ENCODE data around the gene RETREG1. TPM values are rescaled to one million over a fixed set of nuclear protein-coding genes. Genes with fewer than 3 reads are reported as not detected.
"Not testable (repeated sequence)": the region's sequence is repeated elsewhere in the genome, so short reads cannot be mapped to it uniquely, and the experiment has no call there.

RETREG1 gene
- total RNA-seq, 2 donors from 2014 or later, result 102 to 180 TPM

DNA sequence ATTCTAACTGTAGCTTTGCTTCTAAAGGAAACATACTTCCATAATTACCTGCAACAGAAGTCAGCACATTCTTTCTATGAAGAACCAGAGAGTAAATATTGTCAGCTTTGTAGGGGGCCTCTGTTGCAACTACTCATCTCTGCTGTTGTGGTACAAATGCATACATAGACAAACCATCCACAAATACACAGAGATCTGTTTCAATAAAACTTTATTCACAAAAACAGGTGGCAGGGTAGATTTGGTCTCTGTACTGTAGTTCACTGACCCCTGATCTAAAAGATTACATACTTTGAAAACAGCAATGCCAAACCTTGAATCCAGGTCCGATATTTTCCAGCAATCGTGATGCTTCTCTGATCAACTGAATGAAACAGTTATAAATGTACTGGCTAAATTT lies 44.9 kb upstream of the RETREG1 start:
- peaks cover 0 to 7% of the 10 kb centered on the region in 2 donors for H3K9me3 ChIP-seq

DNA sequence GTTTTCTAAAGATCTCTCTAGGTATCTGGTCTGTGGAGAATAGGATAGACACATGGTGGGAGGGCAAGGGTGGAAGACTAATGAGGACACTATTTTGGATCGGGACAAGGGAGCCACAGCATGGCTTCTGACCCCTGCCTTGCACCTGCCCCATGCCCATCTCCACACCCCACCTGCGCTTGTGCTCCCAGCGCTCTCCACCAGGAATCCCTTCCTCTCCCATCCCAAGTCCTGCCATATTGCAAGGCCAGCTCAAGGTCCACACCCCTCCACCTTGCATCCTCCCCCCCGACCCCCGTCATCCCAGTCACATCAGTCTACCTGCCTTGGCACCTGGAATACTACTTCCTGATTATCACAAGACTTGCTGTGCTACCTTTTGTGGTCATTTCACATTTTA lies 44.2 kb upstream of the RETREG1 start:
- Histone ChIP-seq H3K9me3 (peaks cover 0 to 7% of the 10 kb centered on the region in 2 donors), H3K27me3 (no peaks in the 10 kb centered on the region)
- DNase-seq (ENCODE audit: low spot score), result no peak

More for the DNA sequence above, 44.9 kb upstream of the RETREG1 start:
- no peak overlapping the region for H3K4me3 ChIP-seq
- H3K27me3 ChIP-seq, result no peaks in the 10 kb centered on the region
- H3K27ac ChIP-seq, result no peak overlapping the region
- no peaks in the 10 kb centered on the region for H3K36me3 ChIP-seq
- TF ChIP-seq, protein P1, sequence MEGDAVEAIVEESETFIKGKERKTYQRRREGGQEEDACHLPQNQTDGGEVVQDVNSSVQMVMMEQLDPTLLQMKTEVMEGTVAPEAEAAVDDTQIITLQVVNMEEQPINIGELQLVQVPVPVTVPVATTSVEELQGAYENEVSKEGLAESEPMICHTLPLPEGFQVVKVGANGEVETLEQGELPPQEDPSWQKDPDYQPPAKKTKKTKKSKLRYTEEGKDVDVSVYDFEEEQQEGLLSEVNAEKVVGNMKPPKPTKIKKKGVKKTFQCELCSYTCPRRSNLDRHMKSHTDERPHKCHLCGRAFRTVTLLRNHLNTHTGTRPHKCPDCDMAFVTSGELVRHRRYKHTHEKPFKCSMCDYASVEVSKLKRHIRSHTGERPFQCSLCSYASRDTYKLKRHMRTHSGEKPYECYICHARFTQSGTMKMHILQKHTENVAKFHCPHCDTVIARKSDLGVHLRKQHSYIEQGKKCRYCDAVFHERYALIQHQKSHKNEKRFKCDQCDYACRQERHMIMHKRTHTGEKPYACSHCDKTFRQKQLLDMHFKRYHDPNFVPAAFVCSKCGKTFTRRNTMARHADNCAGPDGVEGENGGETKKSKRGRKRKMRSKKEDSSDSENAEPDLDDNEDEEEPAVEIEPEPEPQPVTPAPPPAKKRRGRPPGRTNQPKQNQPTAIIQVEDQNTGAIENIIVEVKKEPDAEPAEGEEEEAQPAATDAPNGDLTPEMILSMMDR (IDR thresholded peaks at IDR 0.05), result no peak
- peaks cover 0 to 11% of the 10 kb centered on the region in 2 donors for H3K4me1 ChIP-seq
- DNase-seq (ENCODE audit: low spot score), result no peak

DNA sequence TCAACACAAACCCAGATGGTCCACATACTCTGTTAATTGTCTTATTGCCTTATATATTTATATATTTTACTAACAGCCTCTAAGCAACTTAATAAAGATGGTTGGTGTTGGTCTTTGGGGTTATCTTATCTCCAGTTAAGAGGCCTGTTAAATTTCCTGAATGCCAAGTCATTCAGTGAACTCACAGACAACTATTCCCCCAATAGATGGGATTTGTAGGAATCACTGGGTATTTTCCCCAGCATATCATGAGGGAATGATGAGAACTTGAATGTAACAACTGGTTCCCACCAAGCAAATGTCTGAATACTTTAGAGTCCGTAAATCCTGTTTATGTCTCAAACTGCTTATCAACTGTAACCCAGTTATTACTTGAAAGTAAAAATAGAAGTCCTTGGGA lies 42.7 kb upstream of the RETREG1 start:
- TF ChIP-seq, protein P1 (IDR thresholded peaks at IDR 0.05), result no peak
- Histone ChIP-seq H3K36me3 (no peaks in the 10 kb centered on the region), H3K9me3 (peaks cover 0 to 7% of the 10 kb centered on the region in 2 donors), H3K4me1 (no peaks in the 10 kb centered on the region), H3K4me3 (no peak overlapping the region), H3K27ac (no peak overlapping the region), H3K27me3 (no peaks in the 10 kb centered on the region)
- no peak for DNase-seq (ENCODE audit: low spot score)

More for the DNA sequence above, 44.2 kb upstream of the RETREG1 start:
- no peak overlapping the region for H3K27ac ChIP-seq
- no peaks in the 10 kb centered on the region for H3K36me3 ChIP-seq
- peaks cover 0 to 3% of the 10 kb centered on the region in 2 donors for H3K4me1 ChIP-seq
- TF ChIP-seq, protein P1 (IDR thresholded peaks at IDR 0.05), result no peak
- H3K4me3 ChIP-seq, result no peak overlapping the region

DNA sequence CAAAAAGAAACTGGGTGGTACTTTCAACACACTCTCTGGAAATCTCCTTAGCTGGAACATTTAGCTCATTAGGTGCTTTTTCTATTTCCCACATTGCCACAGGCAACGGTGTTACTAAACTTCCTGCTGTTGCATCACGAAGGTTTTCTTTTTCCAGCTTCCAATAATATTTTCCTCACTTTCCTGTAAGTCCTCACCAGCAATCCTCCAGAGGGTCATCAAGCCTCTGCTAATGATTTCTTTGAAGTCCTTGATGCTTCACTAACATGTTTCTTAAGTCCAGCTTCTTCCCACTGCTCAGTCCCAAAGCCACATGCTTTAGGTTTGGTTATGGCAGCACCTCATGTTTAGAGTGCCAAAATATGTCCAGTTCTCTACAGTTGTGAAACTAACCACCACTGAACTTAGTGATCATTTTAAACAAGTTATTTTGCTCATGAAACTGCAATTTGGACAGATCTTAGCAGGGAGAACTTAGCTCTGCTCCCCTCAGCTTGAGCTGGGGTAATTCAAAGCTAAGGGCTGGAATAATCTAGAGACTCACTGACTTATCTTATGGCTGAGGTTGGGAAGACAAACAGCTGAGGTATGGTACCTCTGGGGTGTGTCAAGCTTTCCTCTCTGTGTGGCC lies 39.9 kb upstream of the RETREG1 start:
- no peak overlapping the region for H3K27ac ChIP-seq
- no peak for DNase-seq (ENCODE audit: low spot score)

DNA sequence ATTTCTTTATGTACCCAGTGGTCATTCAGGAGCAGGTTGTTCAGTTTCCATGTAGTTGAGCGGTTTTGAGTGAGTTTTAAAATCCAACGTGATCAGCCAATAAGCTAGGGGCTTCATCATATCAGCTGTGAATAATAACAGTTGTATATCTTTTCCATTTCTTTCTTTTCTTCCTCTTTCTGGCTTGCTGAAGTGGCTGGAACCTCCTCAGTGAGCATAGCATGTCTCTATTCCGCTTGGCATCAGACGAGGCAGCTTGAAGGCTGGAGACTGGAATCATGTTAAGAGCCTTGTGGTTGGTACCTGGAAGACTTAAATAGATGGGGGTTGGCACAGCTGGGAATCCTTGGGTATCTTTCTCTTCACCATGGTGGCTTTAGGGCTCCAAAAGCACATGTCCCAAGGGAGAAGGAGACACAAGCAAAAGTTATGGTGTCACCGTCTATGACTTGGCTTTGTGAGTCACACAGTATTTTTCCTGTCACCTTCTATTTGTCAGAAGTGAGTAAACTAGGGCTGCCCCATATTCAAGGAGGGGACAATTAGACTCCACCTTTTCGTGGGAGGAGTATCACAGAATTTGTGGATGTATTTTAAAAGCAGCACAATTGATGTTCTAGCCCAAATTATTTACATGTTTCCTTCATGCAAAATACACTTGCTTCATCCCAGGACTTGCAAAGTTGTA lies 38.0 kb upstream of the RETREG1 start:
- no peak for DNase-seq (ENCODE audit: low spot score)
- H3K27ac ChIP-seq, result no peak overlapping the region
- H3K36me3 ChIP-seq, result no peaks in the 10 kb centered on the region
- TF ChIP-seq, protein P1 (IDR thresholded peaks at IDR 0.05), result no peak
- H3K9me3 ChIP-seq, result peaks cover 0 to 7% of the 10 kb centered on the region in 2 donors
- H3K4me3 ChIP-seq, result no peak overlapping the region
- H3K4me1 ChIP-seq, result no peaks in the 10 kb centered on the region
- no peaks in the 10 kb centered on the region for H3K27me3 ChIP-seq

More for the DNA sequence above, 39.9 kb upstream of the RETREG1 start:
- no peak overlapping the region for H3K4me3 ChIP-seq
- H3K4me1 ChIP-seq, result no peaks in the 10 kb centered on the region
- H3K9me3 ChIP-seq, result peaks cover 0 to 7% of the 10 kb centered on the region in 2 donors
- TF ChIP-seq, protein P1 (IDR thresholded peaks at IDR 0.05), result no peak
- no peaks in the 10 kb centered on the region for H3K27me3 ChIP-seq
- no peaks in the 10 kb centered on the region for H3K36me3 ChIP-seq

DNA sequence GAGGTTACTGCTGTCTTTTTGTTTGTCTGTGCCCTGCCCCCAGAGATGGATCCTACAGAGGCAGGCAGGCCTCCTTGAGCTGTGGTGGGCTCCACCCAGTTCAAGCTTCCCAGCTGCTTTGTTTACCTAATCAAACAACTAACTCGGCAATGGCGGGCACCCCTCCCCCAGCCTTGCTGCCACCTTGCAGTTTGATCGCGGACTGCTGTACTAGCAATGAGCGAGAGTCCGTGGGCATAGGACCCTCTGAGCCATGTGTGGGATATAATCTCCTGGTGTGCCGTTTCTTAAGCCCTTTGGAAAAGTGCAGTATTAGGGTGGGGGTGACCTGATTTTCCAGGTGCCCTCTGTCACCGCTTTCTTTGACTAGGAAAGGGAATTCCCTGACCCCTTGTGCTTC lies 31.9 kb upstream of the RETREG1 start:
- DNase-seq (ENCODE audit: low spot score), result not testable (repeated sequence)

More for the DNA sequence above, 31.9 kb upstream of the RETREG1 start:
- H3K4me1 ChIP-seq, H3K27ac ChIP-seq, H3K36me3 ChIP-seq, H3K4me3 ChIP-seq, H3K9me3 ChIP-seq, H3K27me3 ChIP-seq: not testable (repeated sequence)
